PC-3 (cell line): ENCODE measurements around the gene LIN28B. TPM values are rescaled to one million over a fixed set of nuclear protein-coding genes. Genes with fewer than 3 reads are reported as not detected.
"Not testable (repeated sequence)": the region's sequence is repeated elsewhere in the genome, so short reads cannot be mapped to it uniquely, and the experiment has no call there.

Experiments
- ATAC-seq: fragments of 200-7000 bp; cut with Tn5 transposase; 2 replicates; pipeline ENCODE4 v1.9.1; 2020; ENCODE audit warnings: mild to moderate bottlenecking, moderate library complexity
- BruUV-seq: library from RNA; stranded (reverse); fragments of 400-500 nt; replicated peaks from 2 replicates; lab custom pipeline; 2021; lab: Mats Ljungman, UMichigan
- CTCF ChIA-PET: fragments of 300-600 bp; sonication (Branson Sonifier 250); formaldehyde crosslinking; loops from one replicate; lab custom pipeline; 2022; ENCODE audit warnings: antibody characterized with exemption; lab: Charles Lee
- POLR2A ChIA-PET: fragments of 300-600 bp; sonication (Branson Sonifier 250); formaldehyde crosslinking; loops from one replicate; lab custom pipeline; 2022; ENCODE audit warnings: antibody characterized with exemption; ENCODE audit not compliant: unreplicated experiment; lab: Charles Lee
- DNase-seq: peaks from one replicate; pipeline ENCODE4 v3.0.0-alpha.2; 2015
- H2AFZ ChIP-seq: fragments of 300-600 bp; sonication (generic); 2 replicates; pipeline ENCODE4 v1.6.0; 2016; ENCODE audit warnings: antibody characterized with exemption, low read length
- H3F3A ChIP-seq: fragments of 300-600 bp; sonication (generic); one replicate; pipeline ENCODE4 v1.6.0; 2017; ENCODE audit warnings: antibody characterized with exemption, low read length, control low read depth, mild to moderate bottlenecking; ENCODE audit not compliant: unreplicated experiment
- H3K27ac ChIP-seq: fragments of 300-600 bp; sonication (generic); 2 replicates; pipeline ENCODE4 v1.5.1; 2016; ENCODE audit warnings: mild to moderate bottlenecking, low read length
- H3K27me3 ChIP-seq: fragments of 300-600 bp; sonication (generic); 2 replicates; pipeline ENCODE4 v1.6.1; 2016; ENCODE audit warnings: low read length, mixed read lengths
- H3K36me3 ChIP-seq: fragments of 300-600 bp; sonication (generic); 2 replicates; pipeline ENCODE4 v1.6.1; 2016; ENCODE audit warnings: low read depth, mixed run types, low read length, mixed read lengths
- H3K4me1 ChIP-seq: fragments of 300-600 bp; sonication (generic); 2 replicates; pipeline ENCODE4 v1.5.1; 2016; ENCODE audit warnings: low read length; ENCODE audit not compliant: insufficient read depth
- H3K4me2 ChIP-seq: fragments of 300-600 bp; sonication (generic); 2 replicates; pipeline ENCODE4 v1.6.0; 2016; ENCODE audit warnings: low read length
- H3K4me3 ChIP-seq: fragments of 300-600 bp; sonication (generic); 2 replicates; pipeline ENCODE4 v1.5.1; 2016; ENCODE audit warnings: mild to moderate bottlenecking, low read length, mixed read lengths
- H3K79me2 ChIP-seq: fragments of 300-600 bp; sonication (generic); 2 replicates; pipeline ENCODE4 v1.6.1; 2017; ENCODE audit warnings: low read length, mixed read lengths
- H3K9ac ChIP-seq: fragments of 300-600 bp; sonication (generic); 2 replicates; pipeline ENCODE4 v1.6.0; 2016; ENCODE audit warnings: mild to moderate bottlenecking, low read length
- H3K9me2 ChIP-seq: fragments of 300-600 bp; sonication (generic); replicated peaks from 2 replicates; pipeline ENCODE4 v1.6.1; 2016; ENCODE audit warnings: mixed run types, low read length, mixed read lengths
- H3K9me3 ChIP-seq: fragments of 300-600 bp; sonication (generic); 2 replicates; pipeline ENCODE4 v1.6.1; 2016; ENCODE audit warnings: low read length, mixed read lengths
- H4K20me1 ChIP-seq: fragments of 300-600 bp; sonication (generic); 2 replicates; pipeline ENCODE4 v1.6.1; 2016; ENCODE audit warnings: low read length, mixed read lengths
- CTCF ChIP-seq: fragments of 300-600 bp; sonication (generic); conservative IDR thresholded peaks from 2 replicates; pipeline ENCODE4 v1.5.1; 2017; ENCODE audit warnings: antibody characterized with exemption, low read depth, mild to moderate bottlenecking, low read length
- EZH2 ChIP-seq: fragments of 300-600 bp; sonication (generic); IDR thresholded peaks from one replicate; pipeline ENCODE4 v1.6.1; 2017; ENCODE audit warnings: antibody characterized with exemption, mild to moderate bottlenecking, low read length; ENCODE audit not compliant: unreplicated experiment
- EZH2phosphoT487 ChIP-seq: fragments of 300-600 bp; sonication (generic); IDR thresholded peaks from 2 replicates; pipeline ENCODE4 v1.6.1; 2018; ENCODE audit warnings: mild to moderate bottlenecking, antibody characterized with exemption, low read length, borderline replicate concordance
- intact Hi-C: fragments of 100-400 bp; cut with micrococcal nuclease; formaldehyde crosslinking; loops from 2 replicates; pipeline ENCODE4 v1.9.0; 2023
- total RNA-seq: library from RNA; depleted of rRNA; stranded (reverse); fragments of >200 nt; gene quantifications from 2 replicates; pipeline ENCODE4 v1.2.3, GENCODE V29; 2014

Gene LIN28B
- total RNA-seq, 1 experiment from 2014 or later: 0.11 TPM

GRCh38 chr6:105075210-105075609, 118.3 kb downstream of the LIN28B start:
- TF ChIP-seq EZH2 (no peak), CTCF (no peak), EZH2phosphoT487 (no peak)
- no TSS peak for BruUV-seq
- H2AFZ ChIP-seq: no peak overlapping the region
- H3K9me2 ChIP-seq: no peaks in the 10 kb centered on the region
- peaks cover 28% of the 10 kb centered on the region for H3K4me1 ChIP-seq
- no peaks in the 10 kb centered on the region for H3K9me3 ChIP-seq
- no peak overlapping the region for H3K4me3 ChIP-seq
- intact Hi-C loops: loop anchor here (5.0 kb wide), 1 partner anchor 283 kb away; no protein-coding TSS in a partner anchor
- H3K27me3 ChIP-seq: no peaks in the 10 kb centered on the region
- POLR2A ChIA-PET: no interaction called here
- H3K4me2 ChIP-seq: no peak overlapping the region
- H3K9ac ChIP-seq: no peak overlapping the region
- no peaks in the 10 kb centered on the region for H3K36me3 ChIP-seq
- H3K27ac ChIP-seq: no peak overlapping the region
- H3K79me2 ChIP-seq: no peaks in the 10 kb centered on the region
- H4K20me1 ChIP-seq: no peaks in the 10 kb centered on the region
- ATAC-seq (no peak), DNase-seq (no peak)
- CTCF ChIA-PET: no interaction called here
- H3F3A ChIP-seq: no peaks in the 10 kb centered on the region

GRCh38 chr6:105076418-105076817, 119.5 kb downstream of the LIN28B start:
- intact Hi-C loops: loop anchor here (5.0 kb wide), 1 partner anchor 284 kb away; no protein-coding TSS in a partner anchor
- not testable (repeated sequence) for H3K4me2 ChIP-seq

GRCh38 chr6:105077596-105078385, 120.9 kb downstream of the LIN28B start:
- peak; percentile 71 for DNase-seq
- H3K4me2 ChIP-seq: peak overlapping the region; percentile 47
- CTCF ChIA-PET: interaction anchor here (0.6 to 1.0 kb wide), 4 partner anchors 81 to 289 kb away, joined by 3 to 11 read pairs (median 4); no protein-coding TSS in a partner anchor
- TF ChIP-seq EZH2 (no peak), EZH2phosphoT487 (no peak), CTCF (peak; percentile 78)
- ATAC-seq: peak; percentile 61
- no peaks in the 10 kb centered on the region for H3K27me3 ChIP-seq
- intact Hi-C loops: loop anchor here (1.0 to 5.0 kb wide), 2 partner anchors 81 to 285 kb away; no protein-coding TSS in a partner anchor
- peak overlapping the region; percentile 38; the same call in 1 of the 2 replicates for H2AFZ ChIP-seq
- H3K4me1 ChIP-seq: peaks cover 20% of the 10 kb centered on the region
- no peaks in the 10 kb centered on the region for H3F3A ChIP-seq
- H3K36me3 ChIP-seq: no peaks in the 10 kb centered on the region
- BruUV-seq: no TSS peak
- no peak overlapping the region; the same call in 1 of the 2 replicates for H3K27ac ChIP-seq
- no peaks in the 10 kb centered on the region for H3K9me3 ChIP-seq
- H3K79me2 ChIP-seq: no peaks in the 10 kb centered on the region
- no peak overlapping the region for H3K9ac ChIP-seq
- POLR2A ChIA-PET: interaction anchor here (0.6 kb wide), 1 partner anchor 80 kb away, joined by 4 read pairs; no protein-coding TSS in a partner anchor
- H3K4me3 ChIP-seq: no peak overlapping the region
- no peaks in the 10 kb centered on the region for H4K20me1 ChIP-seq
- no peaks in the 10 kb centered on the region for H3K9me2 ChIP-seq

More at GRCh38 chr6:105076418-105076817, 119.5 kb downstream of the LIN28B start:
- POLR2A ChIA-PET, H3K9me3 ChIP-seq, ATAC-seq, H3F3A ChIP-seq, H3K4me3 ChIP-seq, H3K27ac ChIP-seq, DNase-seq, H3K9me2 ChIP-seq, H4K20me1 ChIP-seq, H3K9ac ChIP-seq, H3K36me3 ChIP-seq, BruUV-seq, H3K79me2 ChIP-seq, H3K27me3 ChIP-seq, H2AFZ ChIP-seq: not testable (repeated sequence)
- CTCF ChIA-PET: interaction anchor here (0.8 to 1.0 kb wide), 2 partner anchors 31 to 287 kb away, joined by 4 to 11 read pairs; no protein-coding TSS in a partner anchor
- H3K4me1 ChIP-seq: peaks cover 28% of the 10 kb centered on the region
